ENCODE data around the gene SGCG.

- no peak for TF ChIP-seq SUZ12 (IDR thresholded peaks at IDR 0.05; ENCODE audit: extremely low read depth, insufficient read depth, insufficient read length)
- TF ChIP-seq ZNF274 (IDR thresholded peaks at IDR 0.05; ENCODE audit: low read depth, low read length) = no peak
- no peak for TF ChIP-seq YY1 (IDR thresholded peaks at IDR 0.05; ENCODE audit: insufficient read depth, insufficient read length)
Observed at GRCh38 chr13:23365652-23366051, 184.9 kb downstream of the SGCG start.

All from NT2/D1 (cell line).